Activated CD4-positive, CD25-positive, alpha-beta regulatory T cell (primary cell): ENCODE results near the gene PITPNM3.
"Not testable (repeated sequence)": the region's sequence is repeated elsewhere in the genome, so short reads cannot be mapped to it uniquely, and the experiment has no call there.

ENCODE experiments used
- DNase-seq, 4 experiments: peaks; one replicate each; lab custom pipeline; 2025; lab: John Stamatoyannopoulos, UW

The PITPNM3 gene

GRCh38 chr17:6574687-6575595, 18.6 kb upstream of the PITPNM3 start:
- no peak for DNase-seq

DNA sequence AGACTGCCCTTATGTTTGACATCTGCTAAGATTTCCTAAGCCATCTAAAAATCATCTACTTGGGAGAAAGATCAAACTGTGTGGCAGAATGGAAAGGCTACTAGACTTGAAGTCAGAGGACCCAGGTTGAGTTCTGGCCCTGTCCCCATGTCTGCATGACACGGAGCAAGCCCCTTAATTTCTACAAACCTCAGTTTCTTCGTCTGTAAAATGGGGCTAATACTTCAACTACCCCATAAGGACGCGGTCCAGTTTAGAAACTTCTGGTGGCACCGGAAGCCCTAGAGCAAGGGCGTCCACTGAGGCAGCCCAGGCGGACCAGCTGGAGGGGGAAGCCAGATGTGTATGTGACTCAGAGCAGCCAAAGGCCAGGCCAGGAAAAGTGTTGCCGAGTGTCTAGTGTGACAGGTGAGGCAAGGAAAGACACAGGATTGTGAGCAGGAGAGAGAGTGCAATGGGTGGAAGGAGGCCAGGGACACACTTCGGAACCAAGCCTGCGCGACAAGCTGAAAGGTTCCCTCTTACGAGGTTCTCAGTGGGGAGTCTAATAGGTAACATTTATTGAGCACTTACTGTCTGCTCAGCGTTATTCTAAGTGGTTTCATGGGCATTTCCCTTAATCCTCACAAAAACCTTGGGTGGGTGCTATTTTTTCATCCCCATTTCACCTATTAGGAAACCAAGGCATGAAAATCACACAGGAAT, 17.8 kb upstream of the PITPNM3 start:
- no peak for DNase-seq

DNA sequence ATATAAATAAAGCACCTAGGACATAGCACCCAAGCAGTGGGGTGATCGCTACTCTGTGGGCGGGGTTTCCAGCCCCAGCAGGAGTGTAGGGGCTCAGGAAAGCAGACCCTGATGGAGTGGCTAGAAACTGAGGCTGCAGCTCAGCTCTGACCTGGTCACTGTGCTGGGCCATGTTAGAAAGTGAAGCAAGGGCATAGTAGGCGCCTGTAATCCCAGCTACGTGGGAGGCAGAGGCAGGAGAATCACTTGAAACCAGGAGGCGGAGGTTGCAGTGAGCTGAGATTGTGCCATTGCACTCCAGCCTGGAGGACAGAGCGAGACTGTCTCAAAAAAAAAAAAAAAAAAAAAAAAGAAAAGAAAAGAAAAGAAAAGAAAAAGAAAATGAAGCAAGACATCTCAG, 17.1 kb upstream of the PITPNM3 start:
- DNase-seq = not testable (repeated sequence)

- no peak for DNase-seq
Measured at GRCh38 chr17:6572972-6573370, 16.6 kb upstream of the PITPNM3 start.

DNA sequence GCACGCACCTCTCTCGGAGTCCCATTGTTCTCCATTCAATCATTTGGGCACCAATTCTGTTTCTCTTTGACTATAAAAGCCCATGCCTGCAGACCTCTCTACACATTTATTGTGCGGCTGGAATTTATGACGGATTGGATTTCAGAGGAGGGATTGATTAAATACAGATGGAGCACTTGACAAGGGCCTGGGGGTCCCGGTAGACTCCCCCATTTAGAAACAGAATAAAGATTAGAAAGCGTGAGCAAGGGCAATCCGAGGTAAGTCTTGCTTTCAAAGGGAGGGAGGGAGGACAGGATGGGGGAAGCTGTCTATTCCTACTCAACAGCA, 15.1 kb upstream of the PITPNM3 start:
- no peak for DNase-seq

GRCh38 chr17:6570731-6571451, 14.5 kb upstream of the PITPNM3 start:
- no peak for DNase-seq

GRCh38 chr17:6569370-6570285, 13.3 kb upstream of the PITPNM3 start:
- DNase-seq = no peak

- no peak for DNase-seq
Measured at GRCh38 chr17:6568184-6568758, 11.9 kb upstream of the PITPNM3 start.

DNA sequence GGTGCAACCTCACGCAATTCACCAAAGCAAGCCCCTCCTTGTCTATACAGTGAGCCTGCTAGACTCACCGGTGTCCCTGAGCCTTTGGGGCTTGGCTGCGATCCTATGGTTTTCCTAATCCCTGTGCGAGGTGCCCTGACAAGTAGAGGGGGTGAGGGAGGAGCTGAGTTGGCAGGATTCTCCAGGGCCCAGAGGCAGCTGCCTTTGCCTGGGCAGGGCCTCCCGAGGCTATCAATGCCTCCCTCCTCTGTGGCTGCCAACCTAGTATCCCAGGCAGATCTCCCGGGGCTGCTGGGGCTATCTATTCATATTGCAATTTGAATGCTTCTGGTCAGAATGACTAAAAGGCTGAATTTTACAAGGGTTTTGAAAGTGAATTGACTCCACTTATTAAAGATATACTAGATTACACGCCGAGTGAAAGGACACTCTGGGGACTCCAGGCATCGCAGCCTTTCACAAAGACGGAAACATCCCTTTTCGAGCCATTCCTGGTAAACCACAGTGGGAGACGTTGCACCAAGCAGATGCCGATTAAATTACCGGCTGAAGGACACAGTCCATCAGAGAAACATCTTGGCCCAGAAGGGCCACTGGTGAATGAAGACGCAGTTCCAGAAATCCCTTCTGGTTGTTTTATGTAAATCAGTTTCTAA, 11.3 kb upstream of the PITPNM3 start:
- DNase-seq = no peak

- DNase-seq = no peak
Measured at GRCh38 chr17:6561446-6561845, 5.1 kb upstream of the PITPNM3 start.

DNA sequence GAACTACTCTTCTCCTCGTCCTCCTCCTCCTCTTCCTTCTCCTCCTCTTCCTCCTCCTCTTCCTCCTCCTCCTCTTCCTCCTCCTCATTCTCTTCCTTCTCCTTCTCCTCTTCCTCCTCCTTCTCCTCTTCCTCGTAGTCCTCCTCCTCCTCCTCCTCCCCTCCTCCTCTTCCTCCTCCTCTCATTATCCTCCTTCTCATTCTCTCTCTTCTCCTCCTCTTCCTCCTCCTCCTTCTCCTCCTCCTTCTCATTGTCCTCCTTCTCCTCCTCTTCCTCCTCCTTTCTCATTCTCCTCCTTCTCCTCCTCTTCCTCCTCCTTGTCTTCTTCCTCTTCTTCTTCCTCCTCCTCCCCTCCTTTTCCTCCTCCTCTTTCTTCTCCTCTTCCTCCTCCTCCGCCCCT, 4.1 kb upstream of the PITPNM3 start:
- no peak for DNase-seq

DNA sequence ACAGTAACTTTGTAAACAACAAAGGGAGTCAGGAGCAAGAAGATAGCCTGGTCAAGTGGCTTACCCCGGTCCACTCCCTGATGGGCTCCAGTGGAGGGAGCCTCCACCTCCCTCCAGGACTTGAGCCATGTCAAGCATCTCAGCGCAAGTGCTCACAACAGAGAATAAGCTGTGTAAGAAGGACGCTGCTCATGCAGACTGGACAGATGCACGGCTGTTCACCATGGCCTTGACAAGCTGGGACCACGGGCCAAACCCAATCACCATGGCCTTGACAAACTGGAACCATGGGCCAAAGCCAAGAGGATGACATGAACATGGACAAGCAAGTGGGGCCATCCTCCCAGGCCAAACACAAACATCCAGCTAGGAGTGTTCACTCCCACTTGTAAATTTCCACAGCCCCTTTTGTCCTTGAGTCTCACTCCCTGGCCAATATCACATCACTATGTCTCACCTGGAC, 3.4 kb upstream of the PITPNM3 start:
- no peak for DNase-seq

DNA sequence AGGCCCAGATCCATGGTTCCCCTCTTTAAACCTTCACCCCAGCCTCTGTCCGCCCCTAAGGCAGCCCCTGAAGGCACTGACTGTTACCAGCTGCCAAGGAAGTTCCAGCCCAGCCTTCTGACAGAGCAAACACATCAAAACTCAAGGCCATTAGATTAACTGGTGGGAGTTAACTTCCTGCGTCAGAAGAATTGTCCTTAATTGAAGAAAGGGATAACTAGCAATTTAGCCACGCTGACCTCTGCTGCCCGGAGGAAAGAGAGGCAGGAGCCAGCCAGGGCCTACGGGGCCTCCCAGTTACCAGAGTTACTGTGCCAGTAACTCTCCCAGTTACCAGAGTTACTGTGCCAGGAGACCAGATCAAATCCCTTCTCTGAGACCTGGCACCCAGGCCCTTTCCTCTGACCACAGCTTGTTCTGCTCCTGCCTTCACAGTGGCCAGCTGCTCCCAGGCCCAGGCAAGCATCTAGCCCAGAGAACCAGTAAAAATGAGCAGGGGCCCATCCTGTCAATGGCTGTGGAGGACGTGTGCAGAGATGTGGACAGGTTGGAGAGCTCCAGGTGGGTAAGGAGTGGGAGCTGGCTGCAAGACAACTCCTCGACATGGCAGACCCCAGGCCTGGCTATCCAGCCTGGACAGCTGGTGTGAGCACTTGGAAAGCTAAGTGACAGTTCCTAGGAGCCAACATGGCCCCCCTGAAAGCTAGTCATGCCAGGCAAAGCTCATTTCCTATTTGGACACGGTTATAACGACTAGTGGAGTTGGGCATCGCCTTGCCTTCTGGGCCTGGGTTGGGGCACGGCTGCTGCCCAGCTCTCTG, 2.8 kb upstream of the PITPNM3 start:
- no peak for DNase-seq

DNA sequence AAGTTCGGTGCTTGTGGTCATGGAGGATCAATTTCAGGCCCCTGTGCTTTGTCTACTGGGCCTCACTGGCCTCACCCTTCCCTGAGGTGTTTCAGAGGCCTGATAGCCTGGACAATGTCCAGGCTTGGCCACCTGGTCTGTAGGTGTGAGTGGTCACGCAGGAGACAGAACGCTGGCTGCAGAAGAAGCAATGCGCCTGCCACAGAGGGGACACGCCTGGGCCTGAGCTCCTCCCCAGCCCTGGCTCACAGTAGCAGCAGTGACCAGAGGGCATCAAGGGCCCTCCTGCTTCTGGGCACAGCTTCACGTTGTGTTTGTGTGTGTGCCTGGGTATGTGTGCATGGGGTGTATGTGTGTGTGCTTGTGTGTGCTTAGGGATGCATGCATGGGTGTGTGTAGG, 1.9 kb upstream of the PITPNM3 start:
- DNase-seq = no peak

GRCh38 chr17:6557040-6557438, 684 bp upstream of the PITPNM3 start:
- no peak for DNase-seq

DNA sequence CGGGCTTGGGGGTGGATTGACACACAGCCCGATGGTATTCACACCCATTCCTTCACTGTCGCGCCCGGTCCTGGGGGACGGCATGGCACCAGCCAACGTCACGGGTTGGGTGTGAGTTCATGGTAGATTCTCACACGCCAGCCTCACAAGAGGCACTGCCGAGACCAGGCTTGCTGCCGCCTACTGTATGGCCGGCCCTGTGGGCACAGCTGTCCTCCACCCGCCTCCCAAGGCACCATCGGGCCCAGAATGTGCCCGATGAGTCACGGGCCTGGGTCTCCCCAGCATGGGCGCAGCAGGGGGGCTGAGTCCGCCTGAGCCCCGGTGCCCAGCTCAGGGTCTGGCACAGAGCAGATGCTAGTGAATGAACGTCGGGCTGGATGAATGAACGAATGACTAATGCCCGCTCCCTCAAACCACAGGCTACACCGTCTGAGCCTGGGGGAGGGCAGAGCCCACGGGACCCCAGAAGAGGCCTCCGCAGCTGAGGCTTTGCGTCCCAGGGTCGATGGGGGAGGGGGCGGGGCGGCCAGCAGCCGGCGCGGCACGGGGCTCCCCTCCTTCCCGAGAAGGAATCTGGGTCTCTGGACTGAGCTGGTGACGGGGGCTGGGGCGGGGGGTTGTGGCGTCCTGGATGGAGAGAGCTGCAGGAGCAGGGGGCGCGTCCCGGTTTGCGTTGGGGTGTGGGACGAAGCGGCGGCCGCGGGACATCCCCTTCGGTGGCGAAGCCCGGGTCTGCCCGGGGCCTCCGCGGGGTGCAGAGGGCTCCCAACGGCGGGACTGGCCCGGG, 829 bp downstream of the PITPNM3 start:
- no peak for DNase-seq

GRCh38 chr17:6554871-6555330, 1.5 kb downstream of the PITPNM3 start:
- DNase-seq = no peak

DNA sequence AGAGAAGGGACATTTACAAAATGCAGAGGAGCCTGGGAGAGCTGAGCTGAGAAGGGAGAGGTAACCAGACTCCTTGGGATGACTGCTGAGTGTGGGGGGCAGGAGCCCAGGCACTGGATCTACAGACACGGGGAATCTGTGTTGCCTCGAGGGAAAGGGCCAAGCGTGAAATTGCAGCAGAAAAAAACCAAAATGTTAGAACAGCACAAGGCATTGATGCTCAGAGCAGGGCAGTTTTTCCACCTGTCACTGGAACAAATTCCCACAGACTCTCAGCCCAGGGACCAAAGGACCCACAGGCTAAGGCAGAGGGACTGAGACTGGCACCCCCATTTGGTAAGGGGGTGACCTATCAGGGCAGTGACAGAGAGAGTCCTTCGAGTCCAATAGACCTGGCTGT, 2.0 kb downstream of the PITPNM3 start:
- no peak for DNase-seq
